Measurements from ENCODE around the gene EVA1A.

- TF ChIP-seq EZH2 (IDR thresholded peaks at IDR 0.05; ENCODE audit: insufficient read depth, poor library complexity, severe bottlenecking) (no peak), EZH2phosphoT487 (IDR thresholded peaks at IDR 0.05; ENCODE audit: insufficient read depth, low read depth) (no peak)
These were observed 61.8 kb downstream of the EVA1A start for GRCh38 chr2:75498907-75499306.

Data from GM23248 (cell line).